ENCODE data around the gene PRXL2B. TPM values are rescaled to one million over a fixed set of nuclear protein-coding genes. Genes with fewer than 3 reads are reported as not detected.

The PRXL2B gene
- total RNA-seq, 1 donor from 2014 or later, result 8.2 TPM

DNA sequence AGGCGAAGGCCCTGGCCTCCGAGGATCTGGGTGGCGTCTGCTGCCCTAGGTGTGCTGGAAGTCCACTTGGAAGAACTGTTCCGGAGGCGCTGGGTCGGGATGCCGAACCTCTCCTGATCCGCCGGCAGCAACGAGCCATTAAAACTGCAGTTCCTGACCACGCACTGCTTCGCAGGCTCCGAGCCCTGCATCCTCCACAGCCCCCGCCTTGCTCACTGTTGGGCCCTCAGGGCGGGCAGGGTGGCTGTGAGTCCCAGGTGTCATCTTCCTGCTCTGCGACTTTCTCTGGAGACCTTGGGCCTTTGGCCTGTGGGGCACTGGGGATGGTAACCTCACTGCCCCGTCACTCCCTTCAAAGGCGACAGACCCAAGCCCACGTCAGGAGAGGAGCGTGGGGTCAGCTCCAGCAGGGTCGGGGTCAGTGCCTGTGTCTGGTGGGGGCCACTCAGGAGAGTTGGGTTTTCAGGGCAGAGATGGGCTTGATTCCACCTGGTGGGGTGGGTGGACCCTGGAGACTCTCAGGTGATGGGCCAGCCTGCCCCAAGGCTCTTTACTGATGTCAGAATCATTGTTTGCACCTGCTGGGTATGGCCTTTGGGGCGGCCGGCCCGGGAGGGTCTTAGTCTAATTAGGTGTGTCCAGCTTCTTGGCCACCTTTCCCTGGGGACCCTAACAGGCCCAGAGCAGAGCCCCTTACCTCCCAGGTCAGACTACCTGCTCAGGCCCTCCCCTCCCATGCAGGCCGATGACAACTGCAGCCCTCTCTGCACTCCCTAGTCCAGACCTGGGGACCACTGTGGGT is 3.1 kb downstream of the PRXL2B start:
- Histone ChIP-seq H3K9me3 (replicated peaks) (no peaks in the 10 kb centered on the region), H3K27ac (replicated peaks) (no peak overlapping the region), H3K4me1 (peaks cover 46% of the 10 kb centered on the region), H3K27me3 (ENCODE audit: low read depth) (peaks cover 18% of the 10 kb centered on the region), H3K4me3 (no peak overlapping the region), H3K36me3 (peaks cover 10% of the 10 kb centered on the region)
- intact Hi-C loops (cut with micrococcal nuclease), result no loop called here
- no peak for DNase-seq
- TF ChIP-seq, protein P1, sequence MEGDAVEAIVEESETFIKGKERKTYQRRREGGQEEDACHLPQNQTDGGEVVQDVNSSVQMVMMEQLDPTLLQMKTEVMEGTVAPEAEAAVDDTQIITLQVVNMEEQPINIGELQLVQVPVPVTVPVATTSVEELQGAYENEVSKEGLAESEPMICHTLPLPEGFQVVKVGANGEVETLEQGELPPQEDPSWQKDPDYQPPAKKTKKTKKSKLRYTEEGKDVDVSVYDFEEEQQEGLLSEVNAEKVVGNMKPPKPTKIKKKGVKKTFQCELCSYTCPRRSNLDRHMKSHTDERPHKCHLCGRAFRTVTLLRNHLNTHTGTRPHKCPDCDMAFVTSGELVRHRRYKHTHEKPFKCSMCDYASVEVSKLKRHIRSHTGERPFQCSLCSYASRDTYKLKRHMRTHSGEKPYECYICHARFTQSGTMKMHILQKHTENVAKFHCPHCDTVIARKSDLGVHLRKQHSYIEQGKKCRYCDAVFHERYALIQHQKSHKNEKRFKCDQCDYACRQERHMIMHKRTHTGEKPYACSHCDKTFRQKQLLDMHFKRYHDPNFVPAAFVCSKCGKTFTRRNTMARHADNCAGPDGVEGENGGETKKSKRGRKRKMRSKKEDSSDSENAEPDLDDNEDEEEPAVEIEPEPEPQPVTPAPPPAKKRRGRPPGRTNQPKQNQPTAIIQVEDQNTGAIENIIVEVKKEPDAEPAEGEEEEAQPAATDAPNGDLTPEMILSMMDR (IDR thresholded peaks at IDR 0.05; ENCODE audit: borderline replicate concordance), result no peak

DNA sequence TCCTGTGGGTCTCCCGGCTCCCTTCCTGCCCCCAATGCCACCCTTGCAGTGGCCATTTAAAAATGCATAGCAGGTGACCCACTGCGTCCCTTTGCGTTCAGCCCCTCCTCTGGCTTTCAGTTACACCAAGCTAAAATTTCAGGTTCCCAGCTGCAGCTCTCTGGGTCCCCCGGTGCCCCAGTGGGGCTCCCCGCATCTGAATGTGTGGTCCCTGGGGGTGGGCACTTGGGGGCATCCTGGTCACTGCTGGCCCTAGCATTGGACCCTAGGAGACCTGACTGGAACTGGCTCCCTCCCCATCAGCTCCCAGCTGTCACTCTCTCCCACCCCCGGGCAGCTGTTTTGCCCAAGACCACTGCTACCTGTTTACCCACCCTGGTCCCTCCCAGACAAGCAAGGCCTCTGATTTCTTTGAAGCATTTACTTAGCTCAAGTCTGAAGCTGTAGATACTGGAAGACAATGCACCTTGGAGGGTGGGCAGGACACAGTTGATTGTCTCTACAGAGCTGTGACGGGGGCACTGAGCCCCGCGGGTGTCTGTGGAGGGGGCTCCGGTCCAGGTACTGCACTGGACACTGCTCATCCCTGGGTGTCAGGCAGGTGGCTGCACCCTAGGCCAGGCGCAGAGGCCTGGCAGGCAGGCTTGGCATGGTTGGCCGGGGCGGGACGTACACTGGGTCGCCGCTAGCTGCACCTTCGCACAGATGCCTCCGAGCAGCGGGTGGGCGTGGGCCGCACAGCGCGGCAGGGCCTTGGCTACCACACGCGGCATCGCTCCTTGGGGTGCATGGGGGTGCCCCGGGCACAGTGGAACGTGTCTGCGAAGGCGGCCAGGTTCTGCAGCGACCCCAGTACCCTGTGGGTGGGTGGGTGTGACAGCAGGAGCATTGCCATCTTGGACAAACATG is 3.9 kb downstream of the PRXL2B start:
- TF ChIP-seq, protein P1 (IDR thresholded peaks at IDR 0.05; ENCODE audit: borderline replicate concordance), result no peak
- no peak for DNase-seq

DNA sequence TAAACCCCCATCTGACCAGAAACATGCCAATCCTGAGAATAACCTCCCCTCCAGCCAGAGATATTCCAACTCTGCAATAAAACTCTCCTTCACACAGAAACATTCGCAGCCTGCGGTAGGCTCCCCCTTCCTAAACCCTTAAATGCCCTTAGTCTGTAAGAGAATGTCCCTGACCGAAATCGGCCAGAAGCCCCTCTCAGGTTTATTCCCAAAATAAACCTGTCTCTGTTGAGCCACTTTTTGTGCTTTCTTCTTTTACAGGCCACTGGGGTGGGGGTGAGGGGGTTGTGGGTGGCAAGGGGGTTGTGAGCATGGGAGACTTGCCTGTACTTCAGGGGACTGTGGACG is 4.6 kb downstream of the PRXL2B start:
- Histone ChIP-seq H3K4me1 (peaks cover 31% of the 10 kb centered on the region), H3K27me3 (ENCODE audit: low read depth) (peaks cover 34% of the 10 kb centered on the region), H3K4me3 (no peak overlapping the region), H3K27ac (replicated peaks) (no peak overlapping the region), H3K9me3 (replicated peaks) (no peaks in the 10 kb centered on the region), H3K36me3 (peaks cover 10% of the 10 kb centered on the region)
- TF ChIP-seq, protein P1 (IDR thresholded peaks at IDR 0.05; ENCODE audit: borderline replicate concordance), result no peak
- DNase-seq, result no peak
- intact Hi-C loops (cut with micrococcal nuclease), result no loop called here

More for the DNA sequence above, 3.9 kb downstream of the PRXL2B start:
- peaks cover 38% of the 10 kb centered on the region for H3K4me1 ChIP-seq
- no peak overlapping the region for H3K4me3 ChIP-seq
- no peak overlapping the region for H3K27ac ChIP-seq (replicated peaks)
- intact Hi-C loops (cut with micrococcal nuclease), result no loop called here
- peaks cover 26% of the 10 kb centered on the region for H3K27me3 ChIP-seq (ENCODE audit: low read depth)
- no peaks in the 10 kb centered on the region for H3K9me3 ChIP-seq (replicated peaks)
- peaks cover 10% of the 10 kb centered on the region for H3K36me3 ChIP-seq

DNA sequence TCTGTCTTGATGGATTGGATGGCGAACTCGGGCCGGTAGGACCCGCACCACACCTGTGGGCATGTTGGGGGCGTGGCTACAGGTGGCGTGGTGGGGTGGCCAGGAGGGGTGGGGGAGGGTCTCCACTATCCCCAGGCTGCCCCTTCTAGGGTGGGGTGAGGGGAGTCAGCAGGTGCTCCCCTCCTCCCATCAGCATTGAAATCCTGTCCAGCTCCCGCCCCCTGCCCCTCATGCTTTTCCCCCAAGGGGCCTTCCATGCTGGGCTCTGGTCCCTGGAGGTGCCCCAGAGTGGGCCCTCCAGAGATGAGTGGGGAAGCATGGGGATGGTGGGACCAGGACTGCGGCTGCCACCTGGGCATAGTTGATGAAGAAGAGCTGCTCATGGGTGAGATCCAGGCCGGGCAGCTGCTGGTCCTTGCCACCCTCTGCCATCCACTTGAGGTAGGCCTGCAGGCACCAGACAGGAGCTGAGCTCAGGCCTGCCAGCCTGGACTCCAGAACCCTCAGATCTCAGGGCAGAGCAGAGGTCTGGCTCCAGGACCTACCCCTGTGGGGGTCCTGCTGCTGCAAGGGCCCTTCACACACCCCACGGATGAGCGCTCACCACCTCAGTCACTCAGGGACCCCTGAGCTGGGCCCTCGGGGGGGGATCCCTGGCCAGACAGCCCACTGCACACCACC is 5.1 kb downstream of the PRXL2B start:
- intact Hi-C loops (cut with micrococcal nuclease), result no loop called here
- DNase-seq, result no peak

DNA sequence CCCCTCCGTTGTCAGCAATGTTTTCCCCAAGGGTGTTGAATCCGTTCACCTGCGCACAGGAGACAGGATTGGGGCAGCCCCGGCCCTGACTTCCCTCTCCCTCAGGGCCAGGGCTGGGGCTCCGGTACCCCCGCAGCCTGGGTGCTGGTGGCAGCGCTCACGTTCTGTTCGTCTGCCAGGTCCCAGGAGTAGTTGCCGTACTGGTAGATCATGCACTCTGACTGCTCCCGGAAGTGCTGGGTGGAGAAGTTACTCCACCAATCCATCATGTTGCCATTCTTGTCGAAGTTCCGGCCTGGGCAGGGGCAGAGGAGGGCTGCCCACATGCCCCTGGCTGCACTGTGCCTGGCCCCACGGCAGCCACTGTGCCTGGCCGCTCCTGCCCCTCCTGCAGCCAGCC is 6.1 kb downstream of the PRXL2B start:
- H3K36me3 ChIP-seq, result peaks cover 10% of the 10 kb centered on the region
- no peak overlapping the region for H3K4me3 ChIP-seq
- no peak for DNase-seq
- H3K9me3 ChIP-seq (replicated peaks), result peaks cover under 1% of the 10 kb centered on the region
- TF ChIP-seq, protein P1 (IDR thresholded peaks at IDR 0.05; ENCODE audit: borderline replicate concordance), result no peak
- intact Hi-C loops (cut with micrococcal nuclease), result no loop called here
- H3K27me3 ChIP-seq (ENCODE audit: low read depth), result peaks cover 37% of the 10 kb centered on the region
- no peak overlapping the region for H3K27ac ChIP-seq (replicated peaks)
- peaks cover 20% of the 10 kb centered on the region for H3K4me1 ChIP-seq

More for the DNA sequence above, 5.1 kb downstream of the PRXL2B start:
- peaks cover 37% of the 10 kb centered on the region for H3K27me3 ChIP-seq (ENCODE audit: low read depth)
- H3K9me3 ChIP-seq (replicated peaks), result no peaks in the 10 kb centered on the region
- H3K27ac ChIP-seq (replicated peaks), result no peak overlapping the region
- TF ChIP-seq, protein P1 (IDR thresholded peaks at IDR 0.05; ENCODE audit: borderline replicate concordance), result no peak
- peaks cover 10% of the 10 kb centered on the region for H3K36me3 ChIP-seq
- peaks cover 30% of the 10 kb centered on the region for H3K4me1 ChIP-seq
- no peak overlapping the region for H3K4me3 ChIP-seq
